ENCODE measurements around the gene SHROOM3.

DNA sequence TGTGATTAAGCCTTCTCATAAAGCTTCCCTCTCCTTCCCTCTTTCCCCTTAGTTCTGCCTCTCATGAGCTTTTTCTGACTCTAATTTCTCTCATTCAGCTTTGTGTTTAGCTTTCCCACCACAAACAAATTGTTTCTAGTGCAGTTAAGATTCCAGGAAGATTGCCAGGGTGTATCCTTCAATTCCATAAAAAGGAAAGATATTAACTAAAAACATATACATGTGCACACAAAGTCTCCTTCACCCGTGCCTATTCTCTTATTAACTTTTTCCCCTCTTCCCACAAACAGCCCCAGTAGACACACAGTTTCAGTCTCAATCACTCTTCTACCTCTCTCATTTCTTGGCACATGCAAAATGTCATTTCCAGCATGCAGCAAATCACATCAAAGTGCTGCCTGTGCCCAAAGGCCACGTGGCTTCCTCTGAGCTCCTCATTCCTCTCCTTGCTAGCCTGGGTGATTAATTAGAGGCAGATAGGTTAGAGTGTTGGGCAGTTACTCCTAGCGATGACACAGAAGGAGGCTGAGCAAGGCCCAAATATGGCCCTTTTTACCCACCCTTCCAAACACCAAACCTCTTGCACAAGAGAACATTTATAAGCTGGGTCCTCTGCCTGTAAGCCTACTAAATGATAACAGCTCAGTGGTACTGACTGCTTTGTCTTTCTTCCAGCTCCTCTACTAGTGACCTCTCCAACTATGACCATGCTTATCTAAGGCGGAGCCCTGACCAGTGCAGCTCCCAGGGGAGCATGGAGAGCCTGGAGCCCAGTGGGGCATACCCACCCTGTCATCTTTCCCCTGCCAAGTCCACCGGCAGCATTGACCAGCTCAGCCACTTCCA, 303.3 kb downstream of the SHROOM3 start:
- TF ChIP-seq CTCF (IDR thresholded peaks at IDR 0.05) (no peak), ZFX (IDR thresholded peaks at IDR 0.05; ENCODE audit: borderline replicate concordance) (no peak)
